Panc1 (cell line): ENCODE data around the gene PRKD2.

Experiments used
- CTCF ChIP-seq: fragments of 450-650 bp; IDR thresholded peaks from 2 replicates; pipeline ENCODE4 v1.5.1; 2017; ENCODE audit warnings: mild to moderate bottlenecking
- POLR2AphosphoS5 ChIP-seq: IDR thresholded peaks from 2 replicates; pipeline ENCODE4 v1.6.1; 2012; ENCODE audit warnings: mild to moderate bottlenecking, low read depth, low read length, moderate library complexity
- TF ChIP-seq, protein P1 (sequence below), 2 experiments: IDR thresholded peaks; 2 replicates each; pipeline ENCODE4 v1.6.1; 2011 to 2012; ENCODE audit warnings: low read depth in 2 of 2, control low read depth in 1 of 2, low read length in 1 of 2, mild to moderate bottlenecking in 1 of 2, moderate library complexity in 1 of 2; ENCODE audit not compliant: insufficient read depth in 1 of 2

DNA sequence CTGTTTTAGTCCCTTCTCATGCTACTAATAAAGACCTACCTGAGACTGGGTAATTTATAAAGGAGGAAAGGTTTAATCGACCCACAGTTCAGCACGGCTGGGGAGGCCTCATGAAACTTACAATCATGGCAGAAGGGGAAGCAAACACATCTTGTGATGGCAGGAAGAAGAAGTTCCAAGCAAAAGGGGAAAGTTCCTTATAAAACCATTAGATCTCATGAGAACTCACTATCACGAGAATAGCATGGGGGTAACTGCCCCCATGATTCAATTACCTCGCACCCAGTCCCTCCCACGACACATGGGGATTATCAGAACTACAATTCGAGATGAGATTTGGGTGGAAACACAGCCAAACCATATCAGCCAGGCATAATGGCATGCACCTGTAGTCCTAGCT is 42.3 kb upstream of the PRKD2 start:
- TF ChIP-seq CTCF: no peak
- TF ChIP-seq, protein P1, sequence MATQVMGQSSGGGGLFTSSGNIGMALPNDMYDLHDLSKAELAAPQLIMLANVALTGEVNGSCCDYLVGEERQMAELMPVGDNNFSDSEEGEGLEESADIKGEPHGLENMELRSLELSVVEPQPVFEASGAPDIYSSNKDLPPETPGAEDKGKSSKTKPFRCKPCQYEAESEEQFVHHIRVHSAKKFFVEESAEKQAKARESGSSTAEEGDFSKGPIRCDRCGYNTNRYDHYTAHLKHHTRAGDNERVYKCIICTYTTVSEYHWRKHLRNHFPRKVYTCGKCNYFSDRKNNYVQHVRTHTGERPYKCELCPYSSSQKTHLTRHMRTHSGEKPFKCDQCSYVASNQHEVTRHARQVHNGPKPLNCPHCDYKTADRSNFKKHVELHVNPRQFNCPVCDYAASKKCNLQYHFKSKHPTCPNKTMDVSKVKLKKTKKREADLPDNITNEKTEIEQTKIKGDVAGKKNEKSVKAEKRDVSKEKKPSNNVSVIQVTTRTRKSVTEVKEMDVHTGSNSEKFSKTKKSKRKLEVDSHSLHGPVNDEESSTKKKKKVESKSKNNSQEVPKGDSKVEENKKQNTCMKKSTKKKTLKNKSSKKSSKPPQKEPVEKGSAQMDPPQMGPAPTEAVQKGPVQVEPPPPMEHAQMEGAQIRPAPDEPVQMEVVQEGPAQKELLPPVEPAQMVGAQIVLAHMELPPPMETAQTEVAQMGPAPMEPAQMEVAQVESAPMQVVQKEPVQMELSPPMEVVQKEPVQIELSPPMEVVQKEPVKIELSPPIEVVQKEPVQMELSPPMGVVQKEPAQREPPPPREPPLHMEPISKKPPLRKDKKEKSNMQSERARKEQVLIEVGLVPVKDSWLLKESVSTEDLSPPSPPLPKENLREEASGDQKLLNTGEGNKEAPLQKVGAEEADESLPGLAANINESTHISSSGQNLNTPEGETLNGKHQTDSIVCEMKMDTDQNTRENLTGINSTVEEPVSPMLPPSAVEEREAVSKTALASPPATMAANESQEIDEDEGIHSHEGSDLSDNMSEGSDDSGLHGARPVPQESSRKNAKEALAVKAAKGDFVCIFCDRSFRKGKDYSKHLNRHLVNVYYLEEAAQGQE (IDR thresholded peaks at IDR 0.05; ENCODE audit: insufficient read depth in 1 of 2, low read depth in 2 of 2, low read length in 1 of 2): no peak
- TF ChIP-seq POLR2AphosphoS5: no peak
